Pons (tissue), 1 donor: ENCODE measurements around the gene FAM50A.

Experiments used
- DNase-seq: peaks from one replicate; pipeline ENCODE4 v3.0.0-alpha.2; 2016; ENCODE audit warnings: low spot score

Gene FAM50A

GRCh38 chrX:154412468-154412867 is 31.5 kb upstream of the FAM50A start:
- no peak for DNase-seq

DNA sequence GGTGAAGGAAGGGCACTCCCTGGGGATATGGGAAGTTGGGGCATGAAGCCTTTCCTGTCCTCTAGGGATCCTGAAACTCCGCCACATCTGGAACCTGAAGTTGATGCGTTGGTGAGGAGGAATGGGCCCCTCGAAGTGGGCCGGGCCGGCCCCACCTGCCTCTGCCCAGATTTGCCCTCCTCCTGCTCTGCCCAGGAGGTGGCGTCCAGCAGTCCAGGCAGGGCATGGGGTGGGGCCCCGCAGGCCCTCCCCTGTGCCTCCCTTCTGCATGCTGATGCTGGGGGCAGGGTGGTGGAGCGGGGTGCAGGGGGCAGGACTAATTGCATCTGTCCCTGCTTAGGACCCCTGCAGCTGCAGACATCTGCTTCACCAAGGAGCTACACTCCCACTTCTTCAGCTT is 30.8 kb upstream of the FAM50A start:
- DNase-seq: no peak

DNA sequence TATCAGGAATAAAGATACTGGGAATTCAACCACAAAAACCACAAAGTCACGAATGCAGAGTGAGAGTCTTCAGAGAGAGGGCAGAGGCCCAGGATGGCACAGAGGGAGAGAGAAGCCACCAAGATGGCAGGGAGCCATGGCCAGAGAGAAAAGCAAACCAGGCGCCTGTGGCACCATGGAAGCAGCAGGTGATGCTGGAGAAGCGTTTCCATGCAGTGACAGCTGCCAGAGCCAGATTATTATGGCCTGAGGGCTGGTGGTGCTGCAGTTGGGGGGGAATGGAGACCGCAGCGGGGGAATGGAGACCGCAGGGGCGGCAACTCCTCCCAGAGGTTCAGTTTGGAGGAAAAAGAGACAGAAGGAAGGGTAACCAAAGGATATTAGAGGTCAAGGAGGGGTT is 26.8 kb upstream of the FAM50A start:
- no peak for DNase-seq

- no peak for DNase-seq
Observed at GRCh38 chrX:154419189-154419588, 24.8 kb upstream of the FAM50A start.

- DNase-seq: no peak
Observed at GRCh38 chrX:154419688-154420401, 24.1 kb upstream of the FAM50A start.

GRCh38 chrX:154420402-154420756 is 23.6 kb upstream of the FAM50A start:
- no peak for DNase-seq

GRCh38 chrX:154426916-154427770 is 16.8 kb upstream of the FAM50A start:
- no peak for DNase-seq

DNA sequence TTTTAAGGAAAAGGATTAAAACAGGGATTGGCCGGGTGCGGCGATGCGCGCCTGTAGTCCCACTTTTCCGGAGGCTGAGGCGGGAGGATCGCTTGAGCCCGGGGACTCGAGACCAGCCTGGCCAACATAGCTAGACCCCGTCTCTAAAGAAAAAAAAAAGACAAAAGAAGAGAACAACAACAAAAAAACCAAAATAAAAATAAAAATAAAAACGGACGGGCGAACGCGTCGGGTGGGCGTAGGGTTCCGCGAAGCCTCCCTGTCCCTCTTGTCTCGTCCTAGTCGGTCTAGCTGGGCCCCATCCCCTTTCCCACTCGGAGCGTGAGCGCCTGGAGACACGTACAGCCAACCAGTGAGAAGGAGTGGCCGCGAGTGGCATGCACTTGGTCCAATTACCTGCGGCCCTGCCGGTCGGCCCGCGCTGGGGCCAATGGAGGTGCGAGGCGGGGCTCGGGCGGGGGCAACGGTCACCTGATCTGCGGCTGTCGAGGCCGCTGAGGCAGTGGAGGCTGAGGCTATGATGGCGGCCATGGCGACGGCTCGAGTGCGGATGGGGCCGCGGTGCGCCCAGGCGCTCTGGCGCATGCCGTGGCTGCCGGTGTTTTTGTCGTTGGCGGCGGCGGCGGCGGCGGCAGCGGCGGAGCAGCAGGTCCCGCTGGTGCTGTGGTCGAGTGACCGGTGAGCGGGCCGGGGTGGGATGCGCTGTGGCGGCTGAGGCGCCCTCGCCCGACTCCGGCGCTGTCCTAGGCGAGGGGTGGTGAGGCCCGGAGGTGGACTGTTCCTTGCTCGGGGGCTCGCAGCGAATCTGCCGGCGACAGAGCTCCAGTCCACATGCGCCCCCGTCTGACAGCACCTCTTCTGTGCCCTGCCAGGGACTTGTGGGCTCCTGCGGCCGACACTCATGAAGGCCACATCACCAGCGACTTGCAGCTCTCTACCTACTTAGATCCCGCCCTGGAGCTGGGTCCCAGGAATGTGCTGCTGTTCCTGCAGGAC is 15.5 kb upstream of the FAM50A start, which contains the start of gene ATP6AP1:
Gene ATP6AP1, plus strand, starts transcription at position 502 of the 996 bp plus-strand sequence. Its CDS starts 16 bp downstream, at position 518.
- peak; percentile 90 for DNase-seq

DNA sequence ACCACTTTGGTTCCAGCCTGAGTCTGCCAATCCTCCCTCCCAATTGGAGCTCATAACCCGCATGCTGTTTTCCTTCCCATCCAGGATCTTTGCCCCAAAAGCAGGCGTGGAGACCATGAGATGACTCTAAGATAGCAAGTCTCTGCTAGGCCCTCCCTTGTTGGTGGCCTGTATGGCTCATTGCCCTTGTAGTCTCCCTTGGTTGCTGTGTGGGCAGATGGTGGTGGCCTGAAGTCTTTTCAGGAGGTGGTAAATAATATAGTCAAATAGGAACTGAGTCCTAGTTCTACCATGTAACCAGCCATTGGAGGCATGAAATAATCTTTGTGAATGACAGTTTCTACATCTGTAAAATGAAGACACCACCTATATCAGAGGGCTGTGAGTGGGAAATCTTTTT is 14.2 kb upstream of the FAM50A start:
- no peak for DNase-seq

GRCh38 chrX:154430479-154430878 is 13.5 kb upstream of the FAM50A start:
- DNase-seq: no peak

DNA sequence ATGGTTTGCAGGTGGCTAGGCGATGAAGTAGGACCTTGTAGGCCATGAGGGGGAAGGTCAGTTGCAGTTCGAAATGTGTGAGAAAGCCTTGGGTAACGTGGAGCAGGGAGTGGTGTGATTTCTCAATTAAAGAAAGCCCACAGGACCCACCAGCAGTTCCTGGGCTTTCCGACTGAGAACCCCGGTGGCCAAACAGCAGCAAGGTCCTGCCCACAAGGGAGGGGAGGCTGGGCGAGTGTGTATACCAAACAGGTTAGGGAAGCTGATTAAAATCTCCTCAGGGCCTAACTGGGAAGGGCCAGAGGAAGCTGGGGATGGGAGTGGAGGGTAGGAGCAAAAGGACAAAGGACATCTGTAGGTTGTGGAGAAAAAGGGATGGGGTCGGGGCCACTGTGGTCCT is 13.0 kb upstream of the FAM50A start:
- no peak for DNase-seq

GRCh38 chrX:154431341-154431740 is 12.6 kb upstream of the FAM50A start:
- no peak for DNase-seq

DNA sequence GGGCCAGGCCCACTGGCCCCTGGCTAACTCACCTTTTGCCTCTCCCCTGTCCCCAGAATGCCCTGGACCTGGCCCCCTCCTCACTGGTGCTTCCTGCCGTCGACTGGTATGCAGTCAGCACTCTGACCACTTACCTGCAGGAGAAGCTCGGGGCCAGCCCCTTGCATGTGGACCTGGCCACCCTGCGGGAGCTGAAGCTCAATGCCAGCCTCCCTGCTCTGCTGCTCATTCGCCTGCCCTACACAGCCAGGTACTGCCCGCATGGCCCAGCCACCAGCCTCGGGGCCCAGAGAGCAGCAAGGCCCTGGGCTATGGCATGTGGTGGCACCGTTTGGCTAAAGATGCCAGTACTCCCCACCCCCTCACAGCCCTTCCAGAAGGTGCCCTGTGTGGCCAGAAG is 11.7 kb upstream of the FAM50A start:
- DNase-seq: no peak

- no peak for DNase-seq
Observed at GRCh38 chrX:154433605-154434004, 10.3 kb upstream of the FAM50A start.

DNA sequence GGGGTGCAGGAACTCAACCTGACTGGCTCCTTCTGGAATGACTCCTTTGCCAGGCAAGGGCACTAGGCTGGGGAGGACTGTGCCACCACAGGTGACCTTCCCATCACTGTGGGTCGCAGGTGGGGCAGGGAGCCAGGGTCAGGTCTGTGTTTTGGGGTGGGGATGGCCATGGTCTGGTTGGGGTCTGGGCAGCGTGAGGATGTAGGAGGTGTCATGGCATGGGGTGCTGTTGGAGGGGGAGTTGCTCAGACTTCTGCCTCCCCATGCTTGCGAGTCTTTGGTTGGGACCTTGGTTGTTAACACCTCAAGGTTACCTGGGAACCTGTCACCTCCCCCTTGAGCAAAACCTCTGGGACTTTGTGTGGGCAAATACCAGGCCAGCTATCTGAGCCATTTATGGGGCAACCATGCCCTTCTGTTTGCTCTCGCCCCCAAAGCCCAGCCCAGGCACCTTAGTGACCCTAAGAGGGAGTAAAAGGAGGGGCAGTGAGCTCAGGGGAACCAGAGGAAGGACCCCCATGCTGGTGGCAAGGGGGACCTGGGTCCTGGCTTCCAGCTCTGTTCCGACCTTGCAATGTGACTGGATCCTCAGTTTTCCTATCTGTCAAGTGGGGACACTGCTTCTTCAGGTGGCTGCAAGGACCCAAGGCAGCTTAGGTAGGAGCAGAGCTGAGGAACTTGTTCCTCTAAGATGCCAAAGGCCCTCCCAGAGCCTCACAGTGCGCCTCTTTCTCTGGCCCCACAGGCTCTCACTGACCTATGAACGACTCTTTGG is 9.4 kb upstream of the FAM50A start:
- DNase-seq: no peak

GRCh38 chrX:154435171-154435733 is 8.7 kb upstream of the FAM50A start:
- no peak for DNase-seq

DNA sequence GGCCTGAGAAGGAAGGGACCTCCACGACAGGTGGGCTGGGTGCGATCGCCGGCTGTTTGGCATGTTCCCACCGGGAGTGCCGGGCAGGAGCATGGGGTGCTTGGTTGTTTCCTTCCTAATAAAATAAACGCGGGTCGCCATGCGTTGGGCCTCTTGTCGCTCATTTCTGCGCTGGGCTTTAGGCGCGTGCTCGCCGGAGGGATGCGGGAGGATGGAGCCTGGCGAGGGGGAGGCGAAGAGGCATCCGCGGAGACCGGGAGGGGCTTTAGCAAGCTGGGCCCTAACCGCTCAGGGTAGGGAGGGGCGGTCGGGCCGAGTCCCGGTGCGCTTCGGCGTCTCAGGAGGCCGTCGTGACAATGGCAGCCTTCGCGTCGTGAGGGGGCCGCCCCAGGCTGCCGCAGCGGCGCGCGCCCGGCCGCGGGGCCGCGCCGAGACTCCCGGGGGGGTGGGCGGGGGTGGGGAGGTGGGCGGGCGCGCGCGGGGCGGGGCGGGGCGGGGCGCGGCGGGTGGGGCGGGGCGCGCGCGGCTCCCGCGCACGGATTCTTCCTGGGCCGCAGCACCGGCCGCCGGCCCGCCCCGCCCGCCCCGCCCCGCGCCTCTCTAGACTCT is 7.5 kb upstream of the FAM50A start:
- no peak for DNase-seq

GRCh38 chrX:154436983-154437752 is 6.8 kb upstream of the FAM50A start, which contains the start of gene GDI1:
Gene GDI1, plus strand, starts transcription at chrX:154437154. Its CDS starts 101 bp downstream, at chrX:154437255.
- DNase-seq: no peak
